Fibroblast of lung (primary cell): ENCODE data around the gene LIPK. TPM values are rescaled to one million over a fixed set of nuclear protein-coding genes. Genes with fewer than 3 reads are reported as not detected.

Source experiments
- DNase-seq, 2 donors: peaks; one replicate each; pipeline versions ENCODE4 v3.0.0 to v3.0.0-alpha.2; 2010; ENCODE audit warnings: low read depth in 2 of 2
- H2AFZ ChIP-seq: 2 replicates; pipeline ENCODE4 v1.5.1; 2012; ENCODE audit warnings: low read length, control low read depth, inconsistent platforms
- H3K27ac ChIP-seq: 2 replicates; pipeline ENCODE4 v1.5.1; 2011; ENCODE audit warnings: low read length, control low read depth; ENCODE audit not compliant: insufficient read depth
- H3K27me3 ChIP-seq: 2 replicates; pipeline ENCODE4 v1.5.1; 2011; ENCODE audit warnings: mild to moderate bottlenecking, low read length; ENCODE audit not compliant: control insufficient read depth, insufficient read depth
- H3K36me3 ChIP-seq: 2 replicates; pipeline ENCODE4 v1.5.1; 2011; ENCODE audit warnings: low read length; ENCODE audit not compliant: control insufficient read depth, insufficient read depth
- H3K4me1 ChIP-seq: 2 replicates; pipeline ENCODE4 v1.5.1; 2011; ENCODE audit warnings: low read length; ENCODE audit not compliant: control insufficient read depth, insufficient read depth; ENCODE audit errors: extremely low read depth
- H3K4me2 ChIP-seq: 2 replicates; pipeline ENCODE4 v1.5.1; 2011; ENCODE audit warnings: low read length, control low read depth; ENCODE audit not compliant: insufficient read depth; ENCODE audit errors: extremely low read depth
- H3K4me3 ChIP-seq, 4 experiments: fragments of 200-600 bp in 1 of 4; sonication (generic) in 1 of 4; replicated peaks in 1 of 4; 2 replicates each; pipeline ENCODE4 v1.5.1; 2011 to 2016; ENCODE audit warnings: low read length in 4 of 4, low read depth in 3 of 4, mild to moderate bottlenecking in 3 of 4, control low read depth in 2 of 4, inconsistent platforms in 1 of 4, mixed read lengths in 1 of 4; ENCODE audit not compliant: insufficient read depth in 1 of 4; ENCODE audit errors: control extremely low read depth in 1 of 4
- H3K79me2 ChIP-seq: 2 replicates; pipeline ENCODE4 v1.5.1; 2012; ENCODE audit warnings: mild to moderate bottlenecking, low read length, inconsistent platforms; ENCODE audit not compliant: control insufficient read depth, insufficient read depth
- H3K9ac ChIP-seq: 2 replicates; pipeline ENCODE4 v1.5.1; 2011; ENCODE audit warnings: mild to moderate bottlenecking, low read length, control low read depth; ENCODE audit not compliant: insufficient read depth
- H3K9me3 ChIP-seq: 2 replicates; pipeline ENCODE4 v1.5.1; 2012; ENCODE audit warnings: low read depth, low read length; ENCODE audit not compliant: control insufficient read depth, insufficient read depth
- H4K20me1 ChIP-seq: 2 replicates; pipeline ENCODE4 v1.5.1; 2011; ENCODE audit warnings: low read length; ENCODE audit not compliant: control insufficient read depth, insufficient read depth; ENCODE audit errors: extremely low read depth
- CTCF ChIP-seq, 2 donors: IDR thresholded peaks in 1 of 2; conservative IDR thresholded peaks in 1 of 2; 1 replicate in 1 of 2; 2 replicates in 1 of 2; pipeline ENCODE4 v1.5.1; 2011 to 2012; ENCODE audit warnings: low read length in 2 of 2, control low read depth in 1 of 2, inconsistent platforms in 1 of 2, low read depth in 1 of 2, mild to moderate bottlenecking in 1 of 2
- EZH2 ChIP-seq: IDR thresholded peaks from 2 replicates; pipeline ENCODE4 v1.5.1; 2012; ENCODE audit warnings: low read length, control low read depth, mild to moderate bottlenecking; ENCODE audit errors: missing control alignments
- polyA plus RNA-seq, 2 donors: library from polyadenylated mRNA; depleted of rRNA in 1 of 2; stranded (reverse) in 1 of 2; unstranded in 1 of 2; fragments of >200 nt; gene quantifications; 2 replicates each; pipeline ENCODE4 v1.2.1, GENCODE V29; 2011 to 2012; ENCODE audit warnings: missing spikeins in 1 of 2
- total RNA-seq: library from RNA; depleted of rRNA; stranded (reverse); fragments of >200 nt; gene quantifications from 2 replicates; pipeline ENCODE4 v1.2.1, GENCODE V29; 2014

Gene LIPK
- total and polyA plus RNA-seq, 2 donors (not counting 1 experiment from before 2014, with no cell fraction given): not detected

- no peak overlapping the region for H3K4me3 ChIP-seq
- no peaks in the 10 kb centered on the region for H3K4me1 ChIP-seq
- no peak overlapping the region for H3K4me2 ChIP-seq
- no peaks in the 10 kb centered on the region for H3K9me3 ChIP-seq
- no peak overlapping the region for H2AFZ ChIP-seq
- H3K36me3 ChIP-seq: no peaks in the 10 kb centered on the region
- no peak for DNase-seq
- H4K20me1 ChIP-seq: no peaks in the 10 kb centered on the region
- H3K9ac ChIP-seq: no peak overlapping the region
- peaks cover 4% of the 10 kb centered on the region for H3K27me3 ChIP-seq
- TF ChIP-seq EZH2 (no peak), CTCF (conservative IDR thresholded peaks at IDR 0.05 in 1 of 2, IDR thresholded peaks at IDR 0.05 in 1 of 2; ENCODE audit: low read depth in 1 of 2, low read length in 2 of 2) (peak; percentile 6 to 24)
- no peaks in the 10 kb centered on the region for H3K79me2 ChIP-seq
- H3K27ac ChIP-seq: no peak overlapping the region
Measured at GRCh38 chr10:88728107-88728763, 22.2 kb downstream of the LIPK start.

- H4K20me1 ChIP-seq: no peaks in the 10 kb centered on the region
- H3K9ac ChIP-seq: no peak overlapping the region
- TF ChIP-seq EZH2 (no peak), CTCF (conservative IDR thresholded peaks at IDR 0.05 in 1 of 2, IDR thresholded peaks at IDR 0.05 in 1 of 2; ENCODE audit: low read depth in 1 of 2, low read length in 2 of 2) (no peak)
- no peaks in the 10 kb centered on the region for H3K36me3 ChIP-seq
- no peak overlapping the region for H3K4me2 ChIP-seq
- no peaks in the 10 kb centered on the region for H3K9me3 ChIP-seq
- DNase-seq: no peak
- H3K27me3 ChIP-seq: peaks cover 4% of the 10 kb centered on the region
- no peaks in the 10 kb centered on the region for H3K79me2 ChIP-seq
- H3K27ac ChIP-seq: no peak overlapping the region
- H3K4me1 ChIP-seq: no peaks in the 10 kb centered on the region
- H3K4me3 ChIP-seq: no peak overlapping the region
- H2AFZ ChIP-seq: no peak overlapping the region
Measured at GRCh38 chr10:88730864-88731263, 24.8 kb downstream of the LIPK start.

GRCh38 chr10:88731296-88731695, 25.2 kb downstream of the LIPK start:
- no peaks in the 10 kb centered on the region for H3K79me2 ChIP-seq
- DNase-seq: no peak

More at GRCh38 chr10:88731296-88731695, 25.2 kb downstream of the LIPK start:
- Histone ChIP-seq H3K27me3 (peaks cover 4% of the 10 kb centered on the region), H3K9ac (no peak overlapping the region), H3K4me1 (no peaks in the 10 kb centered on the region), H2AFZ (no peak overlapping the region), H3K9me3 (no peaks in the 10 kb centered on the region), H3K36me3 (no peaks in the 10 kb centered on the region), H4K20me1 (no peaks in the 10 kb centered on the region), H3K4me2 (no peak overlapping the region), H3K27ac (no peak overlapping the region), H3K4me3 (no peak overlapping the region)
- no peak for TF ChIP-seq EZH2
- TF ChIP-seq CTCF (conservative IDR thresholded peaks at IDR 0.05 in 1 of 2, IDR thresholded peaks at IDR 0.05 in 1 of 2; ENCODE audit: low read depth in 1 of 2, low read length in 2 of 2): no peak
